EL (cell line): Measurements from ENCODE around the gene ANLN.
"Not testable (repeated sequence)": the region's sequence is repeated elsewhere in the genome, so short reads cannot be mapped to it uniquely, and the experiment has no call there.

Source experiments
- DNase-seq: peaks from one replicate; pipeline ENCODE4 v3.0.0-alpha.2; 2016

The ANLN gene

DNA sequence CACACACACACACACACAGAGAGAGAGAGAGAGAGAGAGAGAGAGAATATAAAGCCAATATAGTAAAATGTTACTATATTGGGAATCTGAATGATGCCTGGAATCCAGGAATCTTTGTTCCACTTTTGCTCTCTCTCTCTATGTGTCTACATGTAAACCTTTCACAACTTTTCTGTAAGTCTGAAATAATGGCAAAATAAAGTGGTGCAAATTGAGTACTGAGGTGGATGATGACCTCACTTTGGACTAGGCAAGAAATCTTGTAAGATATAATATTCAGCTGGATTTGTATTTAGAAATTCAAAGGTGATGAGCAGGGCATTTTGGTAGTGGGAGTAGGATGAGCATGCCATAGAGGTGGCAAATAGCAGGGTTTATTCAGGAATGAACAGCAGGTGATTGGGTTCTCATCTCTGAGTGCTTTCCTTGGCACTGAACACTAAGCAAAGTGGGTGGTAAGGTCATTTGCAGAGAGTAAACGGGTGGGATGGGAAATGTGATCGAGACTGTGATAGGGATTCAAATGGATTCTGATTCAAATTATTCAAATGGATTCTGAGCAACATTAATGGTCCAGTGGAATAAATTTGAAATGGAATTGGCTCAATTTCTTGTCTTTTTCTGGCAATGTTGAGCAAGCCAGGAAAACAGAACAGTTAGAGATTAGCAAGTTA, 9.7 kb upstream of the ANLN start:
- DNase-seq, result no peak

DNA sequence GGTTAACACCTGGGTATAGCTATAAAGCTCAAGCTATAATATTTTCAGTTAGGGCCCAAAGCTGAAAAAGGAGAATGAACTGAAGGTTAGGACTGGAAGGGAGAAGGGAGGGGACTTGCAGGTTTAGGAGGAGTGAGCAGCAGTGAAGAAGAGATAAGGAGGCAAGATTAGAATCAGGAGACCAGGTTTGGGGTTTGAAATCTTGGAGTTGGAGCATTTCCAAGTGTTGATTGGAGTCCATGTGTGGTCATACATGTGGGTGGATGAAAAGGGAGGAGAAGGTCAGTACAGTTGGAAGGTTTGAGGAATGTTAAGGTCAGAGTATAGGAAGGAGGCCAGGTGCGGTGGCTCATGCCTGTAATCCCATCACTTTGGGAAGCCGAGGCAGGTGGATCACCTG, 8.6 kb upstream of the ANLN start:
- no peak for DNase-seq

DNA sequence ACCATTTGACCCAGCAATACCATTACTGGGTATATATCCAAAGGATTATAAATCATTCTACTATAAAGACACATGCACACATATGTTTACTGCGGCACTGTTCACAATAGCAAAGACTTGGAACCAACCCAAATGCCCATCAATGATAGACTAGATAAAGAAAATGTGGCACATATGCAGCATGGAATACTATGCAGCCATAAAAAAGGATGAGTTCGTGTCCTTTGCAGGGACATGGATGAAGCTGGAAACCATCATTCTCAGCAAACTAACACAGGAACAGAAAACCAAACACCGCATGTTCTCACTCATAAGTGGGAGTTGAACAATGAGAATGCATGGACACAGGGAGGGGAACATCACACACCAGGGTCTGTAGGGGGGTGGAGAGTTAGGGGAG, 6.4 kb upstream of the ANLN start:
- DNase-seq, result not testable (repeated sequence)

DNA sequence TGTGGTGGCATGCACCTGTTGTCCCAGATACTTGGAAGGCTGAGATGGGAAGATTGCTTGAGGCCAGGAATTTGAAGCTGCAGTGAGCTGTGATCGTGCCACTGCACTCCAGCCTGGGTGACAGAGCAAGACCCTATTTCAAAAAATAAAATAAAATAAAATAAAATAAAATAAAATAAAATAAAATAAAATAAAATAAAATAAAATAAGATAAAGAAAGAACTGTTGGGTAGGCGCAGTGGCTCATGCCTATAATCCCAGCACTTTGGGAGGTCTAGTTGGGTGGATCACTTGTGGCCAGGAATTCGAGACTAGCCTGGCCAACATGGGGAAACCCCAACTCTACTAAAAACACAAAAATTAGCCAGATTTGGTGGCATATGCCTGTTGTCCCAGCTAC, 4.0 kb upstream of the ANLN start:
- DNase-seq, result not testable (repeated sequence)

DNA sequence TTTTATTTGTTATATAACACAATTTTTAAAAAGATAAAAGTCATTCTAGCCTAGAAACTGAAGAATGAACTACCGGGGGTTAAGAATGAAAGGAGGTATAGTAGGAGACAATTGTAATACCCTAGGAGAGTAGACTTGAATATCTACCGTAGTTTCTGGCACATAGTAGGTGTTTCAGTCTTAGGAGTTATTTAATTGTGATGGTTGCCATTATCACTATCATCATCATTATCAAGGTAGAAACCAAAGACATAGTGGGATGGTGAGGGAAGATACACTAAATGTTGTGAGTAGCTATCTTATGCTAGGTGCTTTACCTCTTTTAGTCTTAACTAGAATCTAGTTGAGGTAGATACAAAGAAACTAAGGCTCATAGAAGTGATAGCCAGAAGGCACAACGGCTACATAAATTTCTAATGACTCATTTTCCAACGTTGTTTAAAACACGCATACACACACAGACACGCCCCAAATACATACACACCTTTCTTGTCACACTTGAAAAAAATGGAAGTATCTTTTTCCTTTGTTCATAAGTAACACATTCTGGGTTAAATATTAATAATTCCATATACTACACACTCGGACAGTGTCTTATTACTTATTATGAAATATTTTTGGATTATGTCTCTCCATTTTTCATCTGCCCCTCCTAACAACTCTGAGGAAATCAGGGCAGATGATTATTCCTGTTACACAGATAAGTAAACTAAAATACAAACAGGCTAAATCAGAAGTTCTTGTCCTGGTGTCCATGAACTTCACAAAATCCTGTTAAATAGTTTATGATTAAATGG, 2.0 kb upstream of the ANLN start:
- peak; percentile 62 for DNase-seq

DNA sequence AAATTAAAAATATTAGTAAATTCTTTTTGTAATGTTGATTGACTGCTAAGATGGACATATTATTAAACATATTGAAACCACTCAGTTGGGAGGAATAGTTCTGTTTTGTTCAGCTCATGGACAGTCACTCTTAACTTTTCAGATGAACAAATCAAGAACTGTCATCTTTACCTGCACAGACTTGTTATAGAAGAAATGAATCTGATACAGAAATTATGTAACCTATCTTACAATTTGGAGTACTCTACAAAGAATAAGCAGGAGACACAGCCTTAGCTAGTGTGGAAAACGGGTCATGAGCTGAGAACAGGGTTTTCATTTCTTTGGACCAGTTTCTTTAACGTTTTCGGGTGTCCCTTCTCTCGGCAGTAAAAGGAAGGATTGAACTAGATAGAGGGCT, 1.2 kb upstream of the ANLN start:
- no peak for DNase-seq

DNA sequence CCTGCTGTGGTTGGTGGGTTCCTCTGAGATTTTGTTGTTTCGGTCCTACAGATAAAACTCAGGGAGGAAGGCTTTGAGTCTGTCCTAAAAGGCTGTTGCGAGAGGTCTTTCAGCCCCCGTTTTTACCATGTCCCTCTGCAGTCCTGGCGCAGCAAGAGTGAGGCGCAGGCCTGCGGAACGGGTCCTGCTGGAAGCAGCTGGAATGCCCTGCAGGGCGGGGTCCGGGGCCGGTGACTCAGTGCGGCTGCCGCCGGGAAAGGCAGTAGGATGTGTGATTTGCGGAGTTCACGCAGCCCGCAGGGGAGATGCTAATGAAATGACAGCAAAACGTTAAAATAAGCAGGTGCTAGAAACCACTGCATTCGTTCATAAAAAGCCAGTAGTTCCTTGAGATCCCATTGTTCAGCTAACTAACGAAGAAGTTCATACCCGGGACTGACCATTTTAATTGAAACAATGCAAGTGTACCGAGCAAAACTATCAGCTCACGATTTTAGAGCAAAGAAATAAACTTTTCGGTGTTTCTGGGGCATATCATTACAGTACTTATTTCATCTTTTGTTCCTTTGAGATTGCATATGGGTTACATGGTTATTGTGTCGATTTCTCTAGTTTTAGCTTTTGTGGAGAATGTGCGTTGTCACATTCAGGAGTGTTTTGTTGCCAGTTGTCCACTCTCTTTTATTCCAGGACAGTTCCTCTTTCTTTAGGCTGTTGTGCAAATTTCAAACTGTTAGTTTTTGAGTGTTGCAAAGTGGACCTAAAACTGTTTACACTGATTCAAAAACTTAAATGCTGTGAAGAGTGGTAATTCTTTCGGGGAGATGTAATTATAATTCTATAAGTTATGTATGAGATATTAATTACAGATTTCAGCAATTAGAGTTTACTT, 783 bp downstream of the ANLN start:
- peak; percentile 91 for DNase-seq

DNA sequence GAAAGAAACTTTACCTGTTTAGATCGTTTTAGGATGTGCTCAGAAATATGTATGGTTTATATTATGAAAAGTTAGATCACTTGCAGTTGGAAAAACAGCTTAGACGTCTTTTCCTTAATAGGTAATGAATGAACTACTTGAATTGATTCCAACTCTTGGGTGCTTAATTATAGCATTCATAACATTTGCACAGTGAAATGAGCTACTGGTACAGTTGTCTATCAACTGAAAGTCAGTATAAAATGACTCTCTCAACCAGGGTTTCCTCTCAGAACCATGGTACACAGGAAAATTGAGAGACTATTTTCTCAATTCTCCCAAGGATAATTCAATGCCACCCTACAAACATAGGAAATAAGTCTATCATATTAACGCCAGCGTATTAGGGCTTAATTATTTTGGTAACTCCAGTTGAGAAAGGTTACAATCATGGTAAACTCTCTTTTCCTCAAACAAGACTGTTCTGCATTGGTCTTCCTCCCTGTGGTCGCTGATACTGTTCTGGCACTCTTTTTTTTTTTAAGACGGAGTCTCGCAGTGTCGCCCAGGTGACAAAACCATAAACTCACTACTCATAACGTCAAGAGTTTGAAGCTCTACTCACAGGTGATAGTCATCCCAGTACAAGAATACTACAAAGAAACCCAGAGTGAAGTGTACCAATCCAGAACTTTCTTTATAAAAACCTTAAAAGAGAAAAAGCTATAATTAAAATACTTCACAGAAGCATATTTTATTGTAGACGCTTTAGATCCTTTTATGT, 2.0 kb downstream of the ANLN start:
- DNase-seq, result peak; percentile 45

DNA sequence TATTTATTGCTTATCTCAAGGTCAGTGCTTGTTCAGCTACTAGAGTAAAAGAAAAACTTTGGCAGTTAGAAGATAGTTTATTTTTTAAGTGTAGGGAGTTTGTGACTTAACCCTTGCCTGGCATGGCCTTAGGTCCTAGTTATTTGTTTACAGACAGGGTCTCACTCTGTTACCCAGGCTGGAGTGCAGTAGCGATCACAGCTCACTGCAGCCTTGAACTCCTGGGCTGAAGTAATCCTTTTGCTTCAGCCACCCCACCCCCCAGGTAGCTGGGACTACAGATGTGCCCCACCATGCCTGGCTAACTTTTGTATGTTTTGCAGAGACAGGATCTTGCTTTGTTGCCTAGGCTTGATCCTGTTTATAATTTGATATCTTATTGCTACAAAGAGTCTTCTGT, 4.2 kb downstream of the ANLN start:
- no peak for DNase-seq

DNA sequence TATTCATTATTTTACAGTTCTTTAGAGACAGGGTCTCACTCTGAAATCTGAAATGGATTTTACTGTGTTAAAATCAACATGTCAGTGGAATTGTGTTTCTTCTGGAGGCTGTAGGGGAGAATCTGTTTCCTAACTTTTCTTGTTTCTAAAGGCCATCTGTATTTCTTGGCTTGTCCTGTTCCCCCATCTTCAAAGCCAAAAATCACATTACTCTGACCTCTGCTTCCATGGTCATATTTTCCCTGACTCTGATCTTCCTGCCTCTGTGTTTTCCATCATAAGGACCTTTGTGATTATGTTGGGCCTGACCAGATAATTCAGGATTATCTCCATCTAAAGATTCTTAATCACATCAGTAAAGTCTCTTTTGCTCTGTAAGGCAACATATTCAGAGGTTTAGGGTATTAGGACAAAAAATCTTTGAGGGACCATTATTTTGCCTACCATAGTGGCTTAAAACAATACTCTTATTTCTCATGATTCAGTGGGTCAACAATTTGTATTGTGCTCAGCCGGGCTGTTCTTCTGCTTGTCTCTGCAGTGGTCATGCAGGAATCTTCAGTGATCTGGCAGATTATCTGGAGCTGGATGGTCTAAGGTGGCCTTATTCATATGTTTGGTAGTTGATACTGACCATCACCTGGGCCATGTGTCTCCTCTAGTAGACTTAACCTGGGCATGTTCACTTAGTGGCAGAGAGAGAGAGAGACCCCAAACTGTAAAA, 5.7 kb downstream of the ANLN start:
- DNase-seq, result no peak

DNA sequence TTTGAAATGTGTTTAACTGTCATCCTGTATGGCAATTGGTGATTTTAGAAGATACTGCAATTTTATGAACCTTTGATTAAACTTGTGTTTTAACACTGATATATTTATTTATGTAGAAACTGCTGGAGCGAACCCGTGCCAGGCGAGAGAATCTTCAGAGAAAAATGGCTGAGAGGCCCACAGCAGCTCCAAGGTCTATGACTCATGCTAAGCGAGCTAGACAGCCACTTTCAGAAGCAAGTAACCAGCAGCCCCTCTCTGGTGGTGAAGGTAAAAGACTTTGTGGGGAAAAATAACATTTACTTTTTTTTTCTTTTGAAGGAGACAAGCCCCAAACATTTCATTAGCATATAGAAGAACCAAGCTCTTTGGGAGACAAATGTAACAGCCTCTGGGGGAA, 6.5 kb downstream of the ANLN start:
- DNase-seq, result peak; percentile 47

DNA sequence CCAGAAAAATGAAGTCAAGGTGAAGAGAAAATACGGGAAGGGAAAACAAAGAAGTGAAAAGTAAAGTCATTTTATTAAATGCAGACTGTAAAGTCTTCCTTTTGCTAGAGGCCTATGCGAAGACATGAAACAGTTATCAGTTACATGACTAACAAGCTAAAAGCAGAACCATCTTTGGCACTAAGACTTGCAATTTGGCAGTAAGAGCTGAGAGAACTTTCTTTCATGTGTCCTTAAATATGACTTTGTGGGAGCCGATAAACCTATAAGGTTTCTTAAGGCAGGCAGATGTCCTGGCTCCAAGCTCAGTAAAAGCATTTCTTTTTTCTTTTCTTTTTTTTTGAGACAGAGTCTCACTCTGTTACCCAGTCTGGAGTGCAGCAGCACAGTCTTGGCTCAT, 10.4 kb downstream of the ANLN start:
- no peak for DNase-seq

DNA sequence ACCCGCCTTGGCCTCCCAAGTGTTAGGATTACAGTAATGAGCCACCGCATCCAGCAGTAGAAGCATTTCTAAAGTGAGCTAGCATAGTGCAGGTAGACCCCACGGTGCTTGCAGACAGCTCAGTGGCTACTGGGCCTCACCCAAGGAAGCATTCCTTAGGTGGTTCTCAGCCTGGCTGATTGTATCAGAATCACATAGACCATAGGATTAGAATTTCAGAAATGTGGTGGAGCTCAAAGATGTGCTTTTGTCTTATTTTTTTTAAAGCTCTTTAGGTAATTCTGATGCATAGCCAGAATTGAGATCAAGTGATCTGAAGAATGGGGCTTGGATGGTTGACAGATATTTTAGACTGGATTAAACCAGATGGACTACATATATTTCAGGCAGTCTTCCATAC, 10.9 kb downstream of the ANLN start:
- DNase-seq, result peak; percentile 45

DNA sequence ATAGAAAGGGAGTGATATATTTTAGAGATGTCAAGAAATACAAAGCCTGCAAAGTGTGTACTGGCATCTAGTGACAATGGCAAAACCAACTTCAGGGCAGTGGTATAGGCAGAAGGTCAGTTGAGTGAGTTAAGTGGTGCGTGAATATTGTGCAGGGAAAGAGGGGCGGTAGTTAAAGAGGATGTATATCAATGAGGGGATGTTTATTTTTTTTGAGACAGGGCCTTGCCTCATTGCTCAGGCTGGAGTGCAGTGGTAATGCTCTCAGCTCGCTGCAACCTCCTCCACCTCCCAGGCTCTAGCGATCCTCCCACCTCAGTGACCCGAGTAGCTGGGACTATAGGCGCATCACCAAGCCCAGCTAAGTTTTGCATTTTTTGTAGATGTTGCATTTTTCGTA, 13.8 kb downstream of the ANLN start:
- no peak for DNase-seq

DNA sequence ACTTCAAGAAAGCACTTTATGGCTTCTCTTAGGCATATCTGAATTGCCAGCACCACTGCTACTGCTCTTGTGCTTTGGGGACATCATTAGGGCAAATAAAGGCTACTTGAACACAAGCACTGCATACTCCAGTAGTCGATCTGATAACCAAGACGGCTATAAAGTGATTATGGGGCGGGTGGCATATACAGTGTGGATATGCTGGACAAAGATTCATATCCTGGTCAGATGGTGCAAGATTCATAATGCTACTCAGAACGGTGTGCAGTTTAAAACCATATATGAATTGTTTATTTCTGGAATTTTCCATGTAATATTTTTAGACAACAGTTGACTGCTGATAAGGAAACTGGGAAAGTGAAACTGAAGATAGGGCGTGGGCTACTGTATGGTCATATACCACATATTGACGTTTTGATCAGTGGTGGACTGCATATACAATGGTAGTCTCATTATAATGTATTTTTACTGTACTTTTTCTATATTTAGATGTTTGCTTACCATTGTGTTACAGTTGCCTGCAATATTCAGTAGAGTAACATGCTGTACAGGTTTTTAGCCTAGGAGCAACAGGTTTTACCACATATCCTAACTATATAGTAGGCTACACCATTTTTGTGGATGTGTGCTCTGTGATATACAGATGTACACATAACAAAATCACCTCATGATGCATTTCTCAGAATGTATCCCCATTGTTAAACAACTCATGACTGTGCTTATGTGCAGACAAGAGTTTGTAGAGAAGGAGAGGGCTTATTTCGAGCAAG, 15.2 kb downstream of the ANLN start:
- no peak for DNase-seq

DNA sequence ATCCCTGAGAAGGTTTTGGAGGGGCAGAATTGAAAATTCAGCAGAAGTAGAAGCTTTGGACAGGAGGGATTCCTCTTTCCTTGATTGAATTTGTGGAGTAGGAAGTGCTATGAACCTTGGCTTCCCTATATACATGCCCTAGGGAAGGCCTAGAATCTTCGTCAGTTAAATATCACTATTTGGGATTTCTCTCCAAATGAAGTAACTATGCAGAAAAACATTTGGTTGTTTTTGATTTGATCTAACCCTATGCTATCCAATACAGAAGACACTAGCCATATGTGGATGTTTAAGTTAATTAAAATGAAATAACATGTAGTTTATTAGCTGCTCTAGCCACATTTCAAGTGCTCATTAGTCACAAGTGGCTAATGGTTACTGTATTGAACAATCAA, 15.7 kb downstream of the ANLN start:
- DNase-seq, result no peak

DNA sequence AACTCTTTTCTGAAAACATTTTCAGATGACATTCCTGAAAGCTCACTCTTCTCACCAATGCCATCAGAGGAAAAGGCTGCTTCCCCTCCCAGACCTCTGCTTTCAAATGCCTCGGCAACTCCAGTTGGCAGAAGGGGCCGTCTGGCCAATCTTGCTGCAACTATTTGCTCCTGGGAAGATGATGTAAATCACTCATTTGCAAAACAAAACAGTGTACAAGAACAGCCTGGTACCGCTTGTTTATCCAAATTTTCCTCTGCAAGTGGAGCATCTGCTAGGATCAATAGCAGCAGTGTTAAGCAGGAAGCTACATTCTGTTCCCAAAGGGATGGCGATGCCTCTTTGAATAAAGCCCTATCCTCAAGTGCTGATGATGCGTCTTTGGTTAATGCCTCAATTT, 16.5 kb downstream of the ANLN start:
- no peak for DNase-seq

DNA sequence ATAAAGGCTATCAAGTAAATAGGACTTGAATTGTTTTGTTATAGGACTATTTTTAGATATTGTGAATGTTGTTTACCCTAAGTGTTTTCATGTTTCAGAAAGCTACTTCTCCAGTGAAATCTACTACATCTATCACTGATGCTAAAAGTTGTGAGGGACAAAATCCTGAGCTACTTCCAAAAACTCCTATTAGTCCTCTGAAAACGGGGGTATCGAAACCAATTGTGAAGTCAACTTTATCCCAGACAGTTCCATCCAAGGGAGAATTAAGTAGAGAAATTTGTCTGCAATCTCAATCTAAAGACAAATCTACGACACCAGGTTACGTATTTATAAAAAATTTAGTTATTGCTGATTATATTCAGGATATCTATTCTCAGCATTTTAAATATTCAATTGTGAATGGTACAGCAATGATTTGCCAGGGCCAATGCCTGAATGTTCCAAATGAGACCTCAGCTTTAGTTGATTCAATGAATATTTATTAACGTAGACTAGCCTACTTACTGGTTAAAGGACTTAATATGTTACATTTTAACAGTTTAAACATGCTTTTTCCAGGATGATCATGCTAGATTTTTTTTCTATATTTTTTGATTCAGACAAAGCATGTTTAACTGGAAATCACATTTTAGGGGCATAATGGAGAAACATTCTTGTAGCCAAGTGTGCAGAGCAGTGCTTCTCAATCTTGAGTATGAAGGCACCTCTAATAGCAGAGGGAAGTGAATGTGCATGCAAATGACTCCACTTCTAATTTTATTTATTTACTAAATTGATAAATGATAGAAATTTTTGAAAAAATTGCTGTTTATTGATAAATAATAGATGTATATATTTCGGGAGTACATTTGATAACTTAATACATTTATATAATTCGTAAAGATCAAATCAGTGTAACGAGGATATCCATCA, 18.2 kb downstream of the ANLN start:
- DNase-seq, result no peak

DNA sequence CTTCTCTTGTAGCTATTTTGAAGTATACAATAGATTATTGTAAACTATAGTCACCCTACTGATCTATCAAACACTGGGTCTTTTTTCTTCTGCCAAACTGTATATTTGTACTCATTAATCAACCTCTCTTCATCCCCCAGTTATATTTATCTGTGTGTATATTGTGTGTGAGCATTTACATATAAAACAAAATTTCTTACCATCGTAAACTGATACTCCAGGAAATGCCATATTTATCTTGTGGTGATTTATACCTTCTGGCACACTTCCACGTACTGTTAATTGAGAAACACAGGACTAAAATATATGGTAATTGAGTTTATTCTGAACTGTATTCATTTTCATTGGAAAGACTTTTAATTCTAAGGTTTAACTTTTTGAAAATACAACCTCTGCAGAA, 18.9 kb downstream of the ANLN start:
- DNase-seq, result no peak

DNA sequence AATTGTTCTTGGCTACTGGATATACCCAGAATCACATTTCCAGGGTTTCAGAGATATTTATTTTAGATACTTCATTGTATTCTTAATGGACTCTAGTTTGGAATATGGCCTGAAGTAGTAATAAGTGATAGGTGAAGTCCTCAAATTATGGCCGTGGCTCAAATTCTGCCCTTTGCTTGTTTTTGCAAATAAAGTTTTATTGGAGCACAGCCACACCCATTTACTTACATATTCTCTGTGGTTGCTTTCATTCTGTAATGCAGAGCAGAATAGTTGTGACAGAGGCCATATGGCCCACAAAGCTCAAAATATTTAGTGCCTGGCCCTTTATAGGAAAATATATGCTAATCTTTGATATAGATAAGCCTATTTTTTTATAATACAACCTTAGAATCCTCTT, 19.5 kb downstream of the ANLN start:
- no peak for DNase-seq
